GM21786 (cell line): ENCODE data around the gene WTIP.
"Not testable (repeated sequence)": the region's sequence is repeated elsewhere in the genome, so short reads cannot be mapped to it uniquely, and the experiment has no call there.

Experiments used
- ATAC-seq: cut with Tn5 transposase; IDR thresholded peaks from one replicate; pipeline ENCODE4 v1.9.1; 2021; ENCODE audit not compliant: unreplicated experiment

Gene WTIP

GRCh38 chr19:34502582-34503411 lies 21.2 kb downstream of the WTIP start:
- ATAC-seq: no peak

DNA sequence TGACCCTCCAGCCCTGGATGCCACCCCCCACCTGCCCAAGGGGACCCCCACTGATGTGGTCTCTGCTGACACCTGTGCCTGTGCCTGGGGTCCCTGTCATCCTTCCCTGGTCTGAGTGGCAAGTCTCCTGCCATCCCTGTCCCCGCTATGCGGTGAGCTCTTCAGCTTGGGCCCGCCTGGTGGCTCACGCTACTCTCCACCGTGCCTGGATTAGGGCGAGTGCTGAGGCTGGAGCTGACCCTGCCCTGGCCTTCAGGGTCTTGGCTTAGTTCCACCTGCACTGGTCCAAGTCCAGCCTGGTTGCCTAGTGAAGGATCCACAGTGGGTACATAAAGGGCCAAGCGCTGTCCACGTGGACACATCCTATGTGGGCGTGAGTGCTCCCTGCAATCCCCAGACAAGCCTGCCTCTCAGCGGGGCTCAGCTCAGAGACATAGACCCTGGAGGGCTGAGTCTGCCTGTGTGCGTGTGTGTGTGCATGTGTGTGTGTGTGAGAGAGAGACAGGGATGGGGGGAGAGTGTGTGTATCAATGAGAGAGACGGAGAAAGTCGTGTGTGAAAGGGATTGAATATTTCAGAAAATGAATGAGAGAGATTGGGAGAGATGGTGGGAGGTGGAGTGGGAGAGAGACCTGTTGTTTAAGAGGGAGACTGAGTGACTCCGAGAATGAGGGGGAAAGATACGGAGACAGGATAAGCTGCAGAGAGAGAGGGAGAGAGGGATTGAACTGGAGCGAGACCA lies 22.1 kb downstream of the WTIP start:
- no peak for ATAC-seq

DNA sequence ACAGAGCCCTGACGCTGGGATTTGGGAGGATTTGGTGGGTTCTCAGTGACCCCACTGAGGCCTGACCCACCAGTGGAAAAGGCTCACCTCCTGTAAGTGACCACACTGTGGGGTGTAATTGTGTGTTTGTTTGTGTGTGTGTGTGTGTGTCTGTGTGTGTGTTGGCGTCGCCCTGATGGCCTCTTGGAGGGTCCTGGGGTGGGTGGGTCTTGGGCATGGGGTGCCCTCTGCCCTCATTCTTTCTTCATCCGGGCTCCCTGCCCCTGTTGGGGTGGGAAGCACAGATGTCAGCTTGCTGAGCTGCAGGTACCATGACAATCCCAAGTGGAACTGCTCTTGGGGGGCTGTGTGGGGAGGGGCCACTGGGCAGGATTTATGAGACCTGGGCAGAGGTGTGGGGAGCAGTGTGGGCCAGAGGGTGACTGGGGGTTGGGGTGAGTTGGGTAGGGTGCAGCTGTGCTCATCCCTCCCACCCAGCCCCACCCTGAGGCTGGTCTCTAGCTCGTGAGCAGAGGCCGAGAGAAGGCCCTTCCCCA lies 22.8 kb downstream of the WTIP start:
- ATAC-seq: no peak

DNA sequence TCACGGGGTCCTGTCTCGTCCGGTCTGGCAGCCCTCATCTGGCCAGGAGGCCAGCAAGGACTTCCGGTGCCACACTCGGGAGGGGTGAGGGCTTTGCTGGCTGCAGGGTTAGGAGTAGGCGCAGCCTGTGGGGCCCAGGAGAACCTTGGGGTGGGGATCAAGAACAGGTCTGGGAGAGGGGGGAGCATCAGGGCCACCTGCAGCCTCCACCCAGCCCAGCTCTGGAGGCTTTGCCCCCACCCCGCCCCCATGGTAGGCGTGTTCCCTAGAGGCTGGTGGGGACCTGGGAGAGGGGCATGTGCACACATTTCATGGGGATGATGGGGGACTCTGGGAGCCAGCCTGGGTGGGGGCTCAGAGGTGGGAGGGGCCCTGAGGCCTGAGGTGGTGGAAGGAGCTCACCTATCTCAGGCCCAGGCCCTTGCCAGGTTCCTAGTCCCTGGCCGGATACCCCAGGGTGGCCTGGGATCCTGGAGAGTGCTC lies 23.3 kb downstream of the WTIP start:
- ATAC-seq: no peak

DNA sequence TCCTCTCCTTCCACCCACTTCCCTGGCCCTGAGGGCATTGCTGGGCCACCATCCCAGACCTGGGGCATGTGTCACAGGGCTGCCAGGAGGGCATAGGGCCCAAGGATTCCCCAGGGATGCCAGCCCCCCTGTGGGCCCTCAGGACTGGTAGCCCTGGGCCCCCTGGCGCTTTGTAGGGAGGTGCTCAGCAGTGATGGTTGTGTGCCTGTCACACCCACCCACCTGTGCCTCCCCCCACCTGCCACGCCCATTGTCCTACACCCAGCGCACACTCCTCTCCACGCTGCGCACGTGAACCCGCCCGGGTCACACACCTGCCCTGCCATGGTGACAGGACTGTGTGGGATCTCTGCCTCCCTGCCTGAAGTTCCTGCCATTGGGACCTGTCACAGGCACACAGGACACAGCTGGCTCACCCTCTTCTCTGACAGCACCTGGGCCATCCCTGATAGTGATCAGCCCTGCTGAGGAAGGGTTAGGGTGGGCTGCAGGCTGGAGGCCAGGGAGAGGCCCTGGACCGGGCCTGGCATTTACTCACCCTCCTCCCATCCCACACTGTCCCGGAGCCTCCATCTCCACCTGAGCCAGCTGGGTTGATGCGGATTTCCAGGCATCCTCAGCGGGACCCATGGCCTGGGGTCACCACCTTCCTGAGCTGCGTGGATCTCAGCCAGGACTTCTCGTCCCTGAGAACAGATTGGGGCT lies 23.9 kb downstream of the WTIP start:
- ATAC-seq: no peak

- ATAC-seq: no peak
These were observed 24.4 kb downstream of the WTIP start for GRCh38 chr19:34506026-34506370.

GRCh38 chr19:34507414-34508067 lies 26.0 kb downstream of the WTIP start:
- no peak for ATAC-seq

DNA sequence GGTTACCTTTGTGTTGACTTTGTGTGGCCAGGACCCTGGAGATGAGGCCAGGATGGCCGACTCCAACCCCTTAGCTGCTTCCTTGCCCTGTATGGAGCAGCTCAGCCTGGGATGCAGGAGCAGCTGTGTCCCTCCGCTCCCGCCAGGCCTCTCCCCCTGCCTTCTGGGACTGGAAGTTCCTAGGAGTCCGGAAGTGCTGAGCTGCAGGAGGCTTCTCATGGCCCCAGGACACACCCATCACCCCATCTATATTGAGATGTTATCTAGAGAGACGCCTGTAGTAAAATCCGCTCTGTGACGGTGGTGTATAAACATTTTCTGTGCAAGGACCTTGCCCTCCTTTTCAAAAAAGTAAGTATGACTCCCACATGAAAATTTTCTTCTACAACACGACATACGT lies 27.0 kb downstream of the WTIP start:
- ATAC-seq: no peak

DNA sequence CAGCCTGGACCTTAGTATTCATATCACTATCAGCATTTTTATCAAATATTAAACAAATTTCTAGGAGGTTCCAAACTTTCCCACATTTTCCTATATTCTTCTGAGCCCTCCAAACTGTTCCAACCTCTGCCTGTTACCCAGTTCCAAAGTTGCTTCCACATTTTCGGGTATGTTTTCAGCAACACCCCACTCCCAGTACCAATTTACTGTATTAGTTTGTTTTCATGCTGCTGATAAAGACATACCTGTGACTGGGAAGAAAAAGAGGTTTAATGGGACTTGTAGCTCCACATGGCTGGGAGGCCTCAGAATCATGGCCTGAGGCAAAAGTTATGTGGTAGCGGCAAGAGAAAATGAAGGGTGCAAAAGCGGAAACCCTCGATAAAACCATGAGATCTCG lies 29.3 kb downstream of the WTIP start:
- not testable (repeated sequence) for ATAC-seq

DNA sequence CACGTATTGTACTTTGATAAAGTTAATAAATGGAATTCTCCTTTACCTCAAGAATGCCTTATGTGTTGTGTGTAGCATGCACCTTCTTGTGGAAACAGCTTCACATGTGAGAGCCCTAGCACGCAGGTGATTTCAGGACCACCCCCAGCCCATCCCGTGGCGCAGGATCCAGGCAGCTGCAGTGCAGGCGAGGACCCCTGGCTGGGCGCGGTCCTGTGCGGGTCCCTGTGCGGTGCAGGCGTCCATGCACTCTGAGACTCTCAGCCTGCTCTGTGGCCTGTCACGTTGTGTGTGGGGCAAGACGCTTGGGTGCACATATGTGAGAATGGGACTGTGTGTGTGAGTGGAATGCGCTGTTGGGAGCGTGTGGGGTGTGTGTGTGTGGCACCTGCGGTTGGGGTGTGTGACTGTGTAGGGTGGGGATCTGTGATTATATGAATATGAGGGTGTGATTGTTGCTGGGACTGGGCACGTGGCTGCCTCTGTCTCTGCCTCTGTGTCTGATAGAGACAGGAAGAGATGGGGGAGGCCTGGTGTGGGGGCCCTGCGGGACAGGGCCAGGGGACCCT lies 30.8 kb downstream of the WTIP start:
- no peak for ATAC-seq

GRCh38 chr19:34513767-34514166 lies 32.2 kb downstream of the WTIP start:
- ATAC-seq: no peak

DNA sequence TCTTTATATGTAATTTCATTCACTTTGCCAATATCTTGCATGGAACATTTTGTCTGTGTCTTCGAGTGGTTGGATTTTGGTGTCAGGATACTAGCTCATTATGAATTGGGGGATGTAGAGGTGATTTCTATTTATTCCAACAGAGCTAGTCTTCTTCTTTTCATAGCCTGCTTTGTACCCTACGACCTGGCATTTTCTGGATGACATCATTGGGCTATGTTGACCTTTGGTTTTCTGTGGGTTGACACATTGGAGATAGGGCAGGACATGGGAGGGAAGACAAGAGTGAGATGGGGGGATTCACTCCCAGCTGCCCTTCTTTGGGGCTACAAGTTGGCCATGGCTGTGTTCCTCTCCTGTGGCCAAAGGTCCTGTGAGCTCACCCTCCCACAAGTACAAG lies 38.0 kb downstream of the WTIP start:
- ATAC-seq: no peak

DNA sequence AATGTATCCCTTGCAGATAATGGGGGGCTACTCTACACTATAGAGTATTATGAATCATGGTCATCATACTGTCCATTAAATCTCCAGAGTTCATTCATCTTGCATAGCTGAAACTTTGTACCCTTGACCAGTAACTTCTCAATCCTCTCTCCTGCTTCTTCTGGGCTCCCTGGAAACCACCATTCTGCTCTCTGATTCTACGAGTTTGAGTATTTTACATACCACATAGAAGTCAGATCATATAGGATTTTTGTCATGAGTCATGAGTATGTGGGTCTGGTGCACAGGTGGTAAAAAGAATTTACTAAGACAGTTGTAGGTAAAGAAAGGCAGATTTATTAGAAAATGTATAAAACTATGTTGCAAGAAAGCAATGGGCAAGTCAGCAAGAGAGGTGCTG lies 41.9 kb downstream of the WTIP start:
- no peak for ATAC-seq

GRCh38 chr19:34525001-34525400 lies 43.4 kb downstream of the WTIP start:
- ATAC-seq: no peak

DNA sequence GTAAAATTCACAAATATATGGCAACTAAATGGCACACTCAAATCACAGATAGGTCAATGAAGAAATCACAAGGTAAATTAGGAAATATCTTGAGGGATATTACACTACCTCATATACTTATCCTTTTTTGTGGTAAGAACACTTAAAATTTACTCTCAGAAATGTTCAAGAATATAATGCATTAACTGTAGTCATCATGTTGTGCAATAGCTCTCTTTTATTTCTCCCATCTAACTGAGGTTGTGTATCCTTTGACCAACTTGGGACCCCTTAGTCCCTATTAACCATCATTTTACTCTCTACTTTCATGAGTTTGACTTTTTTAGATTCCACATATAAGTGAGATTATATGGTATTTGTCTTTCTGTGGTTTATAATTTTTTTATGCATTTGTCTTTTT lies 52.6 kb downstream of the WTIP start:
- no peak for ATAC-seq

- ATAC-seq: no peak
These were observed 57.8 kb downstream of the WTIP start for GRCh38 chr19:34539396-34539795.

DNA sequence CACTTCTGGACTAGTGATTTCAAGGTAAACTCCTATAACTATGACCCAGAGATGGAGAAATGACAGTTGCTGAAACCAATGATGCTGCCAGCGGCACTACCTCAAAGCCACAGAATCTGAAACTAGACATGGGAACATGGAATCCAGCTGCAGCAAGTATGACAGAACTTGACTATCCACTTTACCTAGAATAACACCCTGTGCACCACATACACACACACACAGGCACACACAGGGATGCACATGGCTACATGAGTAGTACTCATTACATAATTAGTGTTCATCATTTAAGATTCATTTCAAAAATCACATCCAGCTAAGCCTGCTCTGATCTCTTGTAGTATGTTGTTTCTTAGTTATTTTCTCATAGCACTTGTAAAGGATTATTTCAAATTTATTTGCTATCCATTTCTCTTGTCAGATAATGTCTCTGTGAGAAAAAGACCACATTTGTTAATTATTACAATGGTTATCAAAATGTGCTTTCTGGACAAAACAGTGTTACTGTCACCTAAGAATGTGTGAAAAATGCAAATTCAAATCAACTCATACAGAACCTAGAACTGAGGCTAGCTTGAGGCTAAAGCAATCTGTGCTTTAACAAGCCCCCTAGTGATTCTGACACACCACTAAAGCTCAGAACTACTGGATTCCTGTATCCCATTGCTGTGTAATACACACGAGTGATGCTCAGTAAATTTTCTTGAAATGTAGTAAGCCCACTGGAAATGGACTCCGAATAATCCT lies 59.4 kb downstream of the WTIP start:
- no peak for ATAC-seq

GRCh38 chr19:34549833-34550232 lies 68.3 kb downstream of the WTIP start:
- no peak for ATAC-seq

DNA sequence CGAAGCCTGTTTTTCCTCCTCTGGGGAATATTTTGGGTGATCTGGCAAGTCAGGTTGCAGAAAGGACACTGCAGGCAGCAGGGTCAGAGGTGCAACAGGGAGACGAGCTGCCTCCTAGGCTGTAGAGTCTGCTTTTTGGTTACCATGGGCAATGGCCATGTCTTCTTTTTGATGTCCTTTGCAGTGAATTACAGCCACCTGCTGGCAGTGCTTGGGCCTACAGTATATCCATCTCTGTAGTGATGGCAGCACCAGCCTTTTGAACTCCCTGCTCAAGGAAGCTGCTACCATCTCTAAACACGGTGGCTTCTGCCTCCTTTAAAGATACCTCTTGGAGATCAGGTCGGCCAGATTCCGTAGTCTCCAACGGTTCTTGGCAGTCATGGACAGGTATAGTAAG lies 73.9 kb downstream of the WTIP start:
- no peak for ATAC-seq

GRCh38 chr19:34556488-34556887 lies 74.9 kb downstream of the WTIP start:
- no peak for ATAC-seq
